Heart left ventricle (tissue), 16 donors: Measurements from ENCODE around the gene NAP1L4. TPM values are rescaled to one million over a fixed set of nuclear protein-coding genes. Genes with fewer than 3 reads are reported as not detected.
A peak's percentile ranks its signal among the peaks of the same experiment; 100 is the strongest.

Experiments
- ATAC-seq, 4 donors: fragments of 200-7000 bp; cut with Tn5 transposase; one replicate each; pipeline ENCODE4 v1.9.1; 2020 to 2022; ENCODE audit warnings: moderate library complexity in 4 of 4, mild to moderate bottlenecking in 3 of 4, moderate number of reproducible peaks in 1 of 4
- DNase-seq, 5 donors: peaks; one replicate each; pipeline ENCODE4 v3.0.0-alpha.2; 2020
- H3K27ac ChIP-seq, 12 donors: fragments of 200-600 bp; sonication (generic) in 4 of 12; one replicate each; pipeline versions ENCODE4 v1.5.0 to v1.8.0; 2016 to 2022; ENCODE audit warnings: mild to moderate bottlenecking in 2 of 12
- H3K27me3 ChIP-seq, 9 donors: fragments of 200-600 bp; sonication (generic) in 2 of 9; one replicate each; pipeline versions ENCODE4 v1.5.1 to v1.8.0; 2016 to 2022; ENCODE audit warnings: mild to moderate bottlenecking in 3 of 9
- H3K36me3 ChIP-seq, 9 donors: fragments of 200-600 bp; sonication (generic) in 2 of 9; one replicate each; pipeline versions ENCODE4 v1.5.0 to v1.8.0; 2018 to 2022; ENCODE audit warnings: mild to moderate bottlenecking in 2 of 9
- H3K4me1 ChIP-seq, 12 donors: fragments of 200-600 bp; sonication (generic) in 4 of 12; one replicate each; pipeline versions ENCODE4 v1.5.0 to v1.8.0; 2016 to 2022; ENCODE audit warnings: mild to moderate bottlenecking in 3 of 12
- H3K4me3 ChIP-seq, 12 donors: fragments of 200-600 bp; sonication (generic) in 4 of 12; one replicate each; pipeline versions ENCODE4 v1.5.0 to v1.8.0; 2017 to 2022; ENCODE audit warnings: mild to moderate bottlenecking in 9 of 12, moderate library complexity in 4 of 12
- H3K9me3 ChIP-seq, 12 donors: fragments of 200-600 bp; sonication (generic) in 4 of 12; one replicate each; pipeline versions ENCODE4 v1.5.0 to v1.8.0; 2016 to 2022; ENCODE audit warnings: mild to moderate bottlenecking in 1 of 12
- POLR2A ChIP-seq, 2 donors: fragments of 450-650 bp; IDR thresholded peaks; one replicate each; pipeline ENCODE4 v1.6.1; 2017; ENCODE audit warnings: antibody characterized with exemption in 2 of 2, mild to moderate bottlenecking in 2 of 2, moderate library complexity in 2 of 2
- WGBS, 4 donors: extraction: QIAGEN DNeasy Blood & Tissue Kit in 2 of 4; methylation state at CpG; one replicate each; pipeline versions ENCODE4 v1.1.5 to v1.1.7; 2013 to 2018; 5-methylcytosine and 5-hydroxymethylcytosine counted together
- intact Hi-C, 10 donors: fragments of 100-400 bp; cut with DNase I; formaldehyde crosslinking; loops; one replicate each; pipeline versions ENCODE4 v1.11.1 to v1.14.2; 2022
- polyA plus RNA-seq, 2 donors: library from polyadenylated mRNA; stranded (reverse); fragments of 200-250 nt; gene quantifications; one replicate each; pipeline ENCODE4 v1.2.3, GENCODE V29; 2013
- total RNA-seq, 9 donors: library from RNA; depleted of rRNA in 2 of 9; stranded (reverse); fragments of >200 nt in 2 of 9; fragmentation: NEBNext Ultra II Directional in 3 of 9; extraction: Animal tissue kit (Norgen Biotek cat#: 25700) in 3 of 9; gene quantifications; one replicate each; pipeline versions ENCODE4 v1.1.0 to v1.2.4, GENCODE V29; 2016 to 2023
- TF ChIP-seq, protein P1 (sequence below), 12 donors: fragments of 200-600 bp; sonication (generic) in 4 of 12; IDR thresholded peaks; one replicate each; pipeline versions ENCODE4 v1.5.0 to v1.8.0; 2018 to 2022; ENCODE audit warnings: antibody characterized with exemption in 12 of 12, mild to moderate bottlenecking in 5 of 12
- donor health status: ischemic (EF 13 %, LVEDD 7.1; RV severe dilation, severe dysfunction).
- donor health status: healthy with polysubstance abuse.
- donor health status: DM: no; HTN: yes; CAD: no.
- donor health status: DM: no; HTN: no; CAD: no.
- donor health status: ischemic (EF 25% LVEDD 6.9; RV normal size, moderate dysfunction).
- donor health status: ischemic (EF 25% LVEDD 5.7; RV mildly dilated, moderate dysfunction).
- donor health status: healthy.
- donor health status: DM: yes; HTN: yes; CAD: no.
- donor health status: ischemic (EF 35%, LVEDD 5.7; RV mildly dilated, moderate dysfunction).
- donor health status: nonischemic (EF 11% LVEDD 7.7; RV severe dilation, severe dysfunction).
- donor health status: DM: yes; HTN: yes; CAD: no.
- donor health status: PGD.
- donor health status: ischemic (EF 29% LVEDD 5.4; RV normal size, mild dysfunction).
- donor health status: nonischemic (EF 23%, LVEDD 6.1; RV moderate dilation, normal function).

NAP1L4 gene
- total and polyA plus RNA-seq, 11 donors: 119 to 216 (median 167) TPM

DNA sequence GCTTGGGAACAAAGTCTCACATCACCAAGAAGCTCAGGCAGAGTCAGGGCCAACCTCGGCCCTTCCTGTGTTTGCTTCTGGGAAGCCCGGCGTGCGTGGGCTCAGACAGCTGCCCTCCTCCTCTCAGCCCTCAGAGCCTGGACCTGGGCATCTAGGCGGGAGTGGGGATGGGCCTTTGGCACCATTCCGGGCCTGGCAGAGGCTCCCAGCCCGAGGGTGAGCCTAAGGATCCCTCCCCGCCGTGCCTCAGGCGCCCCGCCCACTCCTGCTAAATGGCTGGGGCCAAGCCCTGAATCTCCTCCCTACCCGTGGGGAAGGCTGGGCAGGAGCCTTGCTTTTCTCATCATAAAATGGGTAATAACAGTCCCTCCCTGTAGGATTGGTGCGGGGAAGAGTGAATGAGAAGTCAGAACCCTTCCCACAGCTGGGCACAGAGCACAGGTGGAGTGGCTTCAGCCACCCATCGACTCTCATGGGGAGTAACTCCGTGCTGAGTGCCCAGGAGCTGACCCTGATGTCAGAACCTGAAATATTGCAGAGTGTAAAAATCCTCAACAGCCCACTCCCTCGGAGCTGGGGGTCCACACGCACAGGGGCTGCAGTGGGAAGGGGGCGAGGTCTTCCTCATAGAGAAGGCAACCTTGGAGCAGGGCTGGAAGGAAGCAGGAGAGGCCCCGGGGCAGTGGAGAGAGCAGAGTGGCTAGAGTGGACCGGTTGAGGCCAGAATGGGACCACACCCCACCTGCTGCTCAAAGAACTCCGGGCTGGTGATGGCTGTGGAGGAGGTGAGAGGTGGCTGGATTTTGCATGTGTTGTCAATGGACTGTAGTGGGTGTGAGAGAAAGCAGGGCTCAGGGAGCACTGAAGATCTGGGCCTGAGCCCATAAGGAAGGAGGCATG is 87.7 kb downstream of the NAP1L4 start:
- Histone ChIP-seq H3K4me1 (peaks cover 0 to 34% (median 13%) of the 10 kb centered on the region in 12 donors), H3K4me3 (no peak overlapping the region), H3K27ac (no peak overlapping the region), H3K9me3 (peaks cover 0 to 7% (median 0%) of the 10 kb centered on the region in 12 donors), H3K36me3 (no peaks in the 10 kb centered on the region), H3K27me3 (peaks cover 0 to 9% (median 0%) of the 10 kb centered on the region in 9 donors)
- intact Hi-C loops: no loop called here
- TF ChIP-seq POLR2A (IDR thresholded peaks at IDR 0.05): no peak
- TF ChIP-seq, protein P1, sequence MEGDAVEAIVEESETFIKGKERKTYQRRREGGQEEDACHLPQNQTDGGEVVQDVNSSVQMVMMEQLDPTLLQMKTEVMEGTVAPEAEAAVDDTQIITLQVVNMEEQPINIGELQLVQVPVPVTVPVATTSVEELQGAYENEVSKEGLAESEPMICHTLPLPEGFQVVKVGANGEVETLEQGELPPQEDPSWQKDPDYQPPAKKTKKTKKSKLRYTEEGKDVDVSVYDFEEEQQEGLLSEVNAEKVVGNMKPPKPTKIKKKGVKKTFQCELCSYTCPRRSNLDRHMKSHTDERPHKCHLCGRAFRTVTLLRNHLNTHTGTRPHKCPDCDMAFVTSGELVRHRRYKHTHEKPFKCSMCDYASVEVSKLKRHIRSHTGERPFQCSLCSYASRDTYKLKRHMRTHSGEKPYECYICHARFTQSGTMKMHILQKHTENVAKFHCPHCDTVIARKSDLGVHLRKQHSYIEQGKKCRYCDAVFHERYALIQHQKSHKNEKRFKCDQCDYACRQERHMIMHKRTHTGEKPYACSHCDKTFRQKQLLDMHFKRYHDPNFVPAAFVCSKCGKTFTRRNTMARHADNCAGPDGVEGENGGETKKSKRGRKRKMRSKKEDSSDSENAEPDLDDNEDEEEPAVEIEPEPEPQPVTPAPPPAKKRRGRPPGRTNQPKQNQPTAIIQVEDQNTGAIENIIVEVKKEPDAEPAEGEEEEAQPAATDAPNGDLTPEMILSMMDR (IDR thresholded peaks at IDR 0.05): no peak
- WGBS, 4 donors: 75 to 85% (median 81%) methylated on average over 19 to 21 of the region's 21 CpGs
- no peak for DNase-seq
- no peak for ATAC-seq

DNA sequence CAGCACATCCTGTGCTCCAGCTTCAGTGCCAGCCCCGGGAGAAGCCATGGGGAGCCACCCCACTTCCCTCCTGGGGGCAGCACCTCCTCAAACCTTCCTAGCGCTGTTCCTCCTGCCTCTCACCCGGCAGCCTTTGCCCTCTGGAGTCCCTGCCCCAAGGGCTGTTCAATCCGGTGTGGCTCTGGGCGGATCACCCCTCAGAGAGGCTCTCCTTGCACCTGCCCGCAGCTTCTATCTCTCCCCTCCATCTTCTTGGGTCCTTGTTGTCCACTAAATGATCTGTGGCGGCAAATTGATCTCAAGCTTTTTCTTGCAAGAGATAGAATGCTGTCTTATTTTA is 88.5 kb downstream of the NAP1L4 start:
- Histone ChIP-seq H3K9me3 (peaks cover 0 to 7% (median 0%) of the 10 kb centered on the region in 12 donors), H3K27me3 (peaks cover 0 to 4% (median 0%) of the 10 kb centered on the region in 9 donors), H3K36me3 (no peaks in the 10 kb centered on the region), H3K27ac (no peak overlapping the region), H3K4me3 (no peak overlapping the region), H3K4me1 (peaks cover 0 to 40% (median 16%) of the 10 kb centered on the region in 12 donors)
- ATAC-seq (no peak), DNase-seq (no peak)
- intact Hi-C loops: no loop called here
- 72 to 89% (median 81%) methylated on average over 7 of the region's 7 CpGs for WGBS, 4 donors
- TF ChIP-seq POLR2A (IDR thresholded peaks at IDR 0.05): no peak
- TF ChIP-seq, protein P1 (IDR thresholded peaks at IDR 0.05): no peak

DNA sequence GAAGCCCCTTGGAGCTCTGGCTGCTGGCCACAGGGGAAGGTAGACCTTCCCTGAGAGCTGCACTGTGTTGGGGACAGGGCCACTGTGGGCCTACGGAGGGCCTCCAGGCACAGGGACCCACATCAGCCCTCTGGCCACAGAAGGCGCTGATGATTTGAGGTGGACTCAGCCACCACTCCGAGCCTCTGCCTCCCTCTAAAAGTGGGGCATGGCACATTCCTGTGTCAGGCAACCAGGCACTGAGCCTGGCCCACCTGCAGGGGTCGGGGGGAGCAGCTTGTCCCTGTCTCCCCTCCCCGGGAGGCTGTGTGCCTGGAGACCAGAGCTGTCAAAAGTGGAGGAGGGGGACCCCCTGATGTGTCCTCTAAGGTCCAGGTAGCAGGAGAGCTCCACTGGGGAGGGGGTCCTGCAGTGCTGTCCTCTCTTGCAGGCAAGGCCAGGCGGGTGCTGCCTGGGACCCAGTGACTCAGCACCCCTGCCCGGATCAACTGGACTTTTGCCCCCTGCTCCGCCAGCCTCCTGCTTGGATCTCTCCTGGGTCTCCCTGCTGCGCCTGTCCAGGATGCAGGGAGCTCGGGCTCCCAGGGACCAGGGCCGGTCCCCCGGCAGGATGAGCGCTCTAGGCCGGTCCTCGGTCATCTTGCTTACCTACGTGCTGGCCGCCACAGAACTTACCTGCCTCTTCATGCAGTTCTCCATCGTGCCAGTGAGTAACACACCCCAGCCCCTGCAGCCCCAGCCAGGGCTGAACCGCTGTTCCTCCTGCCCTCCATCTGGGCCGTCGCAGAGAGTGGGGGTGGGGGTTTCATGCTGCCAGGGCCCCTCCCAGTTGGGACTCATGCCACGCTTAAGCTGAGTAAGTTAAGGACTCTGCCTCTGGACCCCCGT is 89.1 kb downstream of the NAP1L4 start:
- peak overlapping the region in 3 of 12 donors; percentile 72 to 83 (median 73) for H3K27ac ChIP-seq
- H3K4me1 ChIP-seq: peaks cover 0 to 46% (median 17%) of the 10 kb centered on the region in 12 donors
- DNase-seq: no peak
- peaks cover 0 to 7% (median 0%) of the 10 kb centered on the region in 12 donors for H3K9me3 ChIP-seq
- no peaks in the 10 kb centered on the region for H3K36me3 ChIP-seq
- intact Hi-C loops: no loop called here
- TF ChIP-seq, protein P1 (IDR thresholded peaks at IDR 0.05): no peak
- TF ChIP-seq POLR2A (IDR thresholded peaks at IDR 0.05): no peak
- H3K4me3 ChIP-seq: peak overlapping the region in 11 of 12 donors; percentile 39 to 79 (median 65)
- peaks cover 0 to 2% (median 0%) of the 10 kb centered on the region in 9 donors for H3K27me3 ChIP-seq
- no peak for ATAC-seq
- WGBS, 4 donors: 77 to 85% (median 79%) methylated on average over 11 to 23 of the region's 23 CpGs
